GM18873 (cell line): ENCODE results near the gene AP4M1.

Experiments used
- ATAC-seq: cut with Tn5 transposase; IDR thresholded peaks from one replicate; pipeline ENCODE4 v1.9.1; 2021; ENCODE audit warnings: mild to moderate bottlenecking, moderate library complexity, moderate number of reproducible peaks; ENCODE audit not compliant: unreplicated experiment, low FRiP score

AP4M1 gene

GRCh38 chr7:100101016-100101862 is at the start of gene AP4M1, which contains the start of gene MCM7:
Gene AP4M1 (plus strand): TSS chr7:100101643. CDS start chr7:100101715, 72 bp downstream.
Gene MCM7 (minus strand): TSS chr7:100101397. CDS start chr7:100101294, 103 bp downstream.
- peak; percentile 83 for ATAC-seq

- ATAC-seq: no peak
Observed at GRCh38 chr7:100053215-100053614, 48.2 kb upstream of the AP4M1 start.

- ATAC-seq: no peak
Observed at GRCh38 chr7:100057006-100057405, 44.4 kb upstream of the AP4M1 start.

GRCh38 chr7:100059251-100059739 is 42.1 kb upstream of the AP4M1 start:
- no peak for ATAC-seq

GRCh38 chr7:100061518-100062193 is 39.8 kb upstream of the AP4M1 start:
- ATAC-seq: no peak

- ATAC-seq: no peak
Observed at GRCh38 chr7:100063376-100063775, 38.1 kb upstream of the AP4M1 start.

- ATAC-seq: no peak
Observed at GRCh38 chr7:100064162-100064561, 37.3 kb upstream of the AP4M1 start.

- ATAC-seq: no peak
Observed at GRCh38 chr7:100065452-100066186, 35.8 kb upstream of the AP4M1 start.

GRCh38 chr7:100066953-100067352 is 34.5 kb upstream of the AP4M1 start:
- ATAC-seq: no peak

GRCh38 chr7:100069991-100070390 is 31.5 kb upstream of the AP4M1 start:
- no peak for ATAC-seq

GRCh38 chr7:100071018-100071723 is 30.3 kb upstream of the AP4M1 start:
- ATAC-seq: no peak

- no peak for ATAC-seq
Observed at GRCh38 chr7:100072462-100072861, 29.0 kb upstream of the AP4M1 start.

- ATAC-seq: no peak
Observed at GRCh38 chr7:100074841-100075240, 26.6 kb upstream of the AP4M1 start.

GRCh38 chr7:100075418-100075817 is 26.0 kb upstream of the AP4M1 start:
- no peak for ATAC-seq

- no peak for ATAC-seq
Observed at GRCh38 chr7:100077205-100077604, 24.2 kb upstream of the AP4M1 start.

GRCh38 chr7:100079024-100079560 is 22.4 kb upstream of the AP4M1 start:
- ATAC-seq: no peak

- ATAC-seq: no peak
Observed at GRCh38 chr7:100080907-100081534, 20.4 kb upstream of the AP4M1 start.

- peak; percentile 77 for ATAC-seq
Observed at GRCh38 chr7:100081535-100082102, 19.8 kb upstream of the AP4M1 start, which contains the start of gene ZNF3. Gene ZNF3 (minus strand): TSS chr7:100081723. CDS start chr7:100077357, 4,366 bp downstream.

GRCh38 chr7:100082978-100083377 is 18.5 kb upstream of the AP4M1 start:
- ATAC-seq: no peak
